Neural cell (in vitro differentiated cells): ENCODE data around the gene LTBP4. TPM values are rescaled to one million over a fixed set of nuclear protein-coding genes. Genes with fewer than 3 reads are reported as not detected.
A peak's percentile ranks its signal among the peaks of the same experiment; 100 is the strongest.

ENCODE experiments used
- H2AFZ ChIP-seq: fragments of 200-600, 300-800 bp; sonication (generic), shearing (Covaris generic); 2 replicates; pipeline ENCODE4 v1.6.0; 2014; ENCODE audit warnings: low read depth, mild to moderate bottlenecking, antibody characterized with exemption, low read length, moderate library complexity
- H3F3A ChIP-seq: fragments of 200-600 bp; shearing (Covaris generic); 2 replicates; pipeline ENCODE4 v1.6.1; 2016; ENCODE audit warnings: mild to moderate bottlenecking, moderate library complexity, mixed read lengths, antibody characterized with exemption, low read length; ENCODE audit not compliant: insufficient read depth, poor library complexity, severe bottlenecking
- H3K27ac ChIP-seq: fragments of 200-600, 300-800 bp; sonication (generic), shearing (Covaris generic); 2 replicates; pipeline ENCODE4 v1.5.1; 2014; ENCODE audit warnings: mild to moderate bottlenecking, low read length, moderate library complexity
- H3K27me3 ChIP-seq: fragments of 300-800, 200-600 bp; sonication (generic), shearing (Covaris generic); 2 replicates; pipeline ENCODE4 v1.6.0; 2014; ENCODE audit warnings: mild to moderate bottlenecking, low read depth, low read length, moderate library complexity; ENCODE audit not compliant: insufficient read depth
- H3K36me3 ChIP-seq: fragments of 300-800, 200-600 bp; sonication (generic), shearing (Covaris generic); 2 replicates; pipeline ENCODE4 v1.5.1; 2014; ENCODE audit warnings: mild to moderate bottlenecking, antibody characterized with exemption, low read length, moderate library complexity; ENCODE audit not compliant: insufficient read depth
- H3K4me2 ChIP-seq: fragments of 300-800, 200-600 bp; sonication (generic), shearing (Covaris generic); 2 replicates; pipeline ENCODE4 v1.6.0; 2014; ENCODE audit warnings: mild to moderate bottlenecking, low read length
- H3K4me3 ChIP-seq: fragments of 300-800, 200-600 bp; sonication (generic), shearing (Covaris generic); 2 replicates; pipeline ENCODE4 v1.5.1; 2014; ENCODE audit warnings: mild to moderate bottlenecking, low read length, moderate library complexity
- H3K79me2 ChIP-seq: fragments of 200-600 bp; shearing (Covaris generic); replicated peaks from 2 replicates; pipeline ENCODE4 v1.6.0; 2014; ENCODE audit warnings: mild to moderate bottlenecking, low read length, moderate library complexity; ENCODE audit not compliant: insufficient read depth
- H3K9ac ChIP-seq: fragments of 300-800, 200-600 bp; sonication (generic), shearing (Covaris generic); 2 replicates; pipeline ENCODE4 v1.6.1; 2016; ENCODE audit warnings: mild to moderate bottlenecking, low read length, mixed read lengths
- H3K9me2 ChIP-seq: fragments of 200-600 bp; shearing (Covaris generic); 2 replicates; pipeline ENCODE4 v1.6.1; 2016; ENCODE audit warnings: mild to moderate bottlenecking, low read length, mixed read lengths; ENCODE audit not compliant: insufficient read depth
- H3K9me3 ChIP-seq: fragments of 200-600, 300-800 bp; sonication (generic), shearing (Covaris generic); 2 replicates; pipeline ENCODE4 v1.6.1; 2016; ENCODE audit warnings: mild to moderate bottlenecking, mixed run types, low read length, moderate library complexity, mixed read lengths
- H4K20me1 ChIP-seq: fragments of 200-600 bp; shearing (Covaris generic); 2 replicates; pipeline ENCODE4 v1.6.1; 2016; ENCODE audit warnings: mild to moderate bottlenecking, mixed run types; ENCODE audit not compliant: insufficient read depth
- CTCF ChIP-seq: fragments of 450-650 bp; IDR thresholded peaks from 2 replicates; pipeline ENCODE4 v1.5.1; 2014; ENCODE audit warnings: antibody characterized with exemption, mild to moderate bottlenecking, moderate library complexity; ENCODE audit not compliant: poor library complexity, severe bottlenecking
- EP300 ChIP-seq: fragments of 450-650 bp; conservative IDR thresholded peaks from 2 replicates; pipeline ENCODE4 v1.6.1; 2014; ENCODE audit warnings: antibody characterized with exemption, mild to moderate bottlenecking, moderate library complexity; ENCODE audit not compliant: poor library complexity, severe bottlenecking
- MXI1 ChIP-seq: fragments of 450-650 bp; conservative IDR thresholded peaks from 2 replicates; pipeline ENCODE4 v1.6.1; 2014; ENCODE audit warnings: antibody characterized with exemption, mild to moderate bottlenecking; ENCODE audit not compliant: poor library complexity, severe bottlenecking
- POLR2AphosphoS5 ChIP-seq: IDR thresholded peaks from 2 replicates; pipeline ENCODE4 v1.6.1; 2012
- RAD21 ChIP-seq: fragments of 450-650 bp; conservative IDR thresholded peaks from 2 replicates; pipeline ENCODE4 v1.6.1; 2014; ENCODE audit warnings: antibody characterized with exemption, mild to moderate bottlenecking, moderate library complexity
- REST ChIP-seq: IDR thresholded peaks from 2 replicates; pipeline ENCODE4 v1.6.1; 2012; ENCODE audit warnings: borderline replicate concordance
- SMC3 ChIP-seq: fragments of 450-650 bp; conservative IDR thresholded peaks from 2 replicates; pipeline ENCODE4 v1.6.1; 2014; ENCODE audit warnings: antibody characterized with exemption, mild to moderate bottlenecking, moderate library complexity; ENCODE audit not compliant: poor library complexity
- polyA plus RNA-seq: library from polyadenylated mRNA; depleted of rRNA; stranded (reverse); fragments of >200 nt; gene quantifications from 2 replicates; pipeline ENCODE4 v1.2.3, GENCODE V29; 2014

Gene LTBP4
- polyA plus RNA-seq, 1 donor from 2014 or later: 55.6 TPM

GRCh38 chr19:40594657-40595091, 6.5 kb upstream of the LTBP4 start:
- H4K20me1 ChIP-seq: no peaks in the 10 kb centered on the region
- peak overlapping the region; percentile 67 for H3K4me2 ChIP-seq
- H3K27ac ChIP-seq: peak overlapping the region; percentile 58
- no peaks in the 10 kb centered on the region for H3K9me3 ChIP-seq
- peak overlapping the region; percentile 68 for H3K4me3 ChIP-seq
- H2AFZ ChIP-seq: no peak overlapping the region
- peak overlapping the region; percentile 60 for H3K9ac ChIP-seq
- H3K79me2 ChIP-seq: no peaks in the 10 kb centered on the region
- H3K27me3 ChIP-seq: peaks cover 14% of the 10 kb centered on the region
- no peak for TF ChIP-seq MXI1
- TF ChIP-seq REST: no peak
- TF ChIP-seq POLR2AphosphoS5: no peak
- TF ChIP-seq CTCF: peak; percentile 4
- TF ChIP-seq EP300: no peak
- H3K36me3 ChIP-seq: no peaks in the 10 kb centered on the region
- no peaks in the 10 kb centered on the region for H3F3A ChIP-seq
- no peaks in the 10 kb centered on the region for H3K9me2 ChIP-seq

GRCh38 chr19:40596608-40597328, 4.4 kb upstream of the LTBP4 start:
- H3K27me3 ChIP-seq: peaks cover 21% of the 10 kb centered on the region
- no peaks in the 10 kb centered on the region for H4K20me1 ChIP-seq
- H3F3A ChIP-seq: no peaks in the 10 kb centered on the region
- H3K4me2 ChIP-seq: no peak overlapping the region
- no peak for TF ChIP-seq RAD21
- TF ChIP-seq CTCF: no peak
- TF ChIP-seq POLR2AphosphoS5: no peak
- TF ChIP-seq SMC3: no peak
- TF ChIP-seq EP300: no peak
- no peak overlapping the region for H3K9ac ChIP-seq
- H3K4me3 ChIP-seq: peak overlapping the region; percentile 61
- no peaks in the 10 kb centered on the region for H3K36me3 ChIP-seq
- no peaks in the 10 kb centered on the region for H3K79me2 ChIP-seq
- no peaks in the 10 kb centered on the region for H3K9me2 ChIP-seq
- no peak overlapping the region for H2AFZ ChIP-seq
- H3K27ac ChIP-seq: no peak overlapping the region
- H3K9me3 ChIP-seq: no peaks in the 10 kb centered on the region
